Spleen (tissue), 11 donors: ENCODE measurements around the gene DMAC2L. TPM values are rescaled to one million over a fixed set of nuclear protein-coding genes. Genes with fewer than 3 reads are reported as not detected.

Source experiments
- DNase-seq: peaks from one replicate; pipeline ENCODE4 v3.0.0-alpha.2; 2020
- H3K27ac ChIP-seq, 8 donors: fragments of 200-600 bp; sonication (generic) in 7 of 8; 1 replicate in 4 of 8; 2 replicates in 4 of 8; pipeline versions ENCODE4 v1.5.0 to v1.8.0; 2016 to 2021; ENCODE audit warnings: inconsistent platforms in 4 of 8, mild to moderate bottlenecking in 4 of 8, moderate library complexity in 1 of 8
- H3K27me3 ChIP-seq, 7 donors: fragments of 200-600 bp; sonication (generic) in 6 of 7; replicated peaks in 1 of 7; 1 replicate in 4 of 7; 2 replicates in 3 of 7; pipeline versions ENCODE4 v1.5.0 to v1.8.0; 2016 to 2021; ENCODE audit warnings: inconsistent platforms in 3 of 7, mild to moderate bottlenecking in 1 of 7
- H3K36me3 ChIP-seq, 6 donors: fragments of 200-600 bp; sonication (generic) in 5 of 6; 1 replicate in 4 of 6; 2 replicates in 2 of 6; pipeline versions ENCODE4 v1.5.0 to v1.8.0; 2016 to 2021; ENCODE audit warnings: inconsistent platforms in 2 of 6
- H3K4me1 ChIP-seq, 6 donors: fragments of 200-600 bp; sonication (generic) in 5 of 6; 1 replicate in 3 of 6; 2 replicates in 3 of 6; pipeline versions ENCODE4 v1.5.0 to v1.8.0; 2016 to 2021; ENCODE audit warnings: inconsistent platforms in 3 of 6
- H3K4me3 ChIP-seq, 8 donors: fragments of 200-600 bp; sonication (generic) in 7 of 8; 1 replicate in 4 of 8; 2 replicates in 4 of 8; pipeline versions ENCODE4 v1.5.0 to v1.8.0; 2016 to 2021; ENCODE audit warnings: inconsistent platforms in 4 of 8, mild to moderate bottlenecking in 4 of 8, moderate library complexity in 2 of 8
- H3K9me3 ChIP-seq, 8 donors: fragments of 200-600 bp; sonication (generic) in 7 of 8; 1 replicate in 4 of 8; 2 replicates in 4 of 8; pipeline versions ENCODE4 v1.5.0 to v1.8.0; 2016 to 2021; ENCODE audit warnings: inconsistent platforms in 4 of 8
- CTCF ChIP-seq, 11 experiments: fragments of 200-600 bp in 7 of 11; fragments of 450-650 bp in 4 of 11; sonication (generic) in 4 of 11; IDR thresholded peaks in 8 of 11; conservative IDR thresholded peaks in 3 of 11; 1 replicate in 7 of 11; 2 replicates in 4 of 11; pipeline versions ENCODE4 v1.4.0 to v1.8.0; 2016 to 2021; ENCODE audit warnings: antibody characterized with exemption in 11 of 11, inconsistent platforms in 4 of 11, mild to moderate bottlenecking in 1 of 11
- POLR2A ChIP-seq, 3 donors: fragments of 450-650 bp; IDR thresholded peaks; one replicate each; pipeline ENCODE4 v1.5.1; 2017; ENCODE audit warnings: antibody characterized with exemption in 3 of 3, mild to moderate bottlenecking in 1 of 3
- POLR2AphosphoS5 ChIP-seq, 3 donors: sonication (generic); formaldehyde crosslinking; IDR thresholded peaks; one replicate each; pipeline ENCODE4 v1.5.1; 2017; ENCODE audit warnings: antibody characterized with exemption in 3 of 3
- WGBS, 5 donors: extraction: QIAGEN DNeasy Blood & Tissue Kit in 3 of 5; methylation state at CpG; one replicate each; pipeline versions ENCODE4 v1.1.5 to v1.1.7; 2013 to 2018; 5-methylcytosine and 5-hydroxymethylcytosine counted together
- intact Hi-C: fragments of 100-400 bp; cut with DNase I; formaldehyde crosslinking; loops from one replicate; pipeline ENCODE4 v1.15.0; 2023; ENCODE audit warnings: low total_unique reads
- polyA plus RNA-seq, 3 donors: library from polyadenylated mRNA; stranded (reverse); fragments of 200-250 nt; gene quantifications; one replicate each; pipeline ENCODE4 v1.2.1, GENCODE V29; 2013
- total RNA-seq, 7 donors: library from RNA; depleted of rRNA in 3 of 7; stranded (reverse); fragments of >200 nt in 3 of 7; fragmentation: NEBNext Ultra II Directional in 4 of 7; extraction: Animal tissue kit (Norgen Biotek cat#: 25700) in 4 of 7; gene quantifications; one replicate each; pipeline versions ENCODE4 v1.1.0 to v1.2.1, GENCODE V29; 2016 to 2021
- donor health status: healthy with polysubstance abuse.
- donor health status: DM: no; HTN: no; CAD: no; lungs with moderate emphysema.
- donor health status: DM: no; HTN: no; CAD: no.
- donor health status: Bipolar disorder and iron deficiency.
- donor health status: healthy.
- donor health status: DM: no; HTN: no; CAD: no.
- donor health status: DM: yes; HTN: yes; CAD: no.

DMAC2L gene
- total and polyA plus RNA-seq, 10 donors, result 10.0 to 24.7 (median 18.5) TPM

DNA sequence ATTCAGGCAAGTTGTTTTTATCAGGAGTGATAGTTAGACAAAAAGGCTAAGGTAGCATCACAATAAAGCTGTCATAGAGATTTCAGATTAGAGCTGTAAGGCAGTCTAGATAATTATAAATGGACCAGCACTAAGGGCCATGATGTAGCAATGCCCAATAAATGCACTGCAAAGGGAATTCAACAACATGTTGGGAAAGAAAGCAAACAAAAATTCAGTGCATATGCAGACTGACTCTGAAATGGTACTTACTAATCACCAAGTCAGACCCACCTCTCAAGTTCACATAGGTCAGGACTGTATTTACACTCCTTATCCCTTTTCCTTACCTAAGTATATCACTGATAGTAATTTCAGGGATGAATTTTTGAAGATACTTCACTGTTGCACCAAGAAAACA lies 47.1 kb upstream of the DMAC2L start:
- H3K36me3 ChIP-seq, result peaks cover 0 to 9% (median 0%) of the 10 kb centered on the region in 6 donors
- TF ChIP-seq POLR2A (IDR thresholded peaks at IDR 0.05) (no peak), CTCF (IDR thresholded peaks at IDR 0.05 in 8 of 11, conservative IDR thresholded peaks at IDR 0.05 in 3 of 11) (no peak), POLR2AphosphoS5 (IDR thresholded peaks at IDR 0.05) (no peak)
- H3K27ac ChIP-seq, result no peak overlapping the region
- H3K9me3 ChIP-seq, result no peaks in the 10 kb centered on the region
- no peaks in the 10 kb centered on the region for H3K4me1 ChIP-seq
- no peaks in the 10 kb centered on the region for H3K27me3 ChIP-seq
- intact Hi-C loops, result no loop called here
- no peak overlapping the region for H3K4me3 ChIP-seq
- DNase-seq, result no peak

- no peak for TF ChIP-seq POLR2A (IDR thresholded peaks at IDR 0.05)
- no peak for TF ChIP-seq POLR2AphosphoS5 (IDR thresholded peaks at IDR 0.05)
- no peak for TF ChIP-seq CTCF (IDR thresholded peaks at IDR 0.05 in 8 of 11, conservative IDR thresholded peaks at IDR 0.05 in 3 of 11)
- Histone ChIP-seq H3K36me3 (peaks cover 0 to 9% (median 0%) of the 10 kb centered on the region in 6 donors), H3K4me1 (no peaks in the 10 kb centered on the region), H3K9me3 (no peaks in the 10 kb centered on the region), H3K4me3 (no peak overlapping the region), H3K27ac (no peak overlapping the region), H3K27me3 (no peaks in the 10 kb centered on the region)
- 89 to 93% (median 90%) methylated on average over 6 of the region's 6 CpGs for WGBS, 5 donors
- no peak for DNase-seq
- intact Hi-C loops, result no loop called here
These were observed 41.2 kb upstream of the DMAC2L start for GRCh38 chr14:50270932-50271331.

GRCh38 chr14:50272498-50272897 lies 39.6 kb upstream of the DMAC2L start:
- H3K4me3 ChIP-seq, result no peak overlapping the region
- no peaks in the 10 kb centered on the region for H3K9me3 ChIP-seq
- TF ChIP-seq POLR2A (IDR thresholded peaks at IDR 0.05) (no peak), CTCF (IDR thresholded peaks at IDR 0.05 in 8 of 11, conservative IDR thresholded peaks at IDR 0.05 in 3 of 11) (no peak), POLR2AphosphoS5 (IDR thresholded peaks at IDR 0.05) (no peak)
- no peak for DNase-seq
- 94 to 100% (median 100%) methylated on average over 1 of the region's 1 CpG for WGBS, 5 donors
- H3K27me3 ChIP-seq, result no peaks in the 10 kb centered on the region
- intact Hi-C loops, result no loop called here
- H3K36me3 ChIP-seq, result peaks cover 0 to 14% (median 0%) of the 10 kb centered on the region in 6 donors
- H3K27ac ChIP-seq, result no peak overlapping the region
- no peaks in the 10 kb centered on the region for H3K4me1 ChIP-seq

GRCh38 chr14:50285861-50286260 lies 26.3 kb upstream of the DMAC2L start:
- H3K27ac ChIP-seq, result no peak overlapping the region
- H3K36me3 ChIP-seq, result peaks cover 0 to 5% (median 0%) of the 10 kb centered on the region in 6 donors
- H3K4me3 ChIP-seq, result no peak overlapping the region
- H3K4me1 ChIP-seq, result no peaks in the 10 kb centered on the region
- no peak for TF ChIP-seq POLR2A (IDR thresholded peaks at IDR 0.05)
- no peak for TF ChIP-seq POLR2AphosphoS5 (IDR thresholded peaks at IDR 0.05)
- TF ChIP-seq CTCF (IDR thresholded peaks at IDR 0.05 in 8 of 11, conservative IDR thresholded peaks at IDR 0.05 in 3 of 11), result no peak
- intact Hi-C loops, result no loop called here
- no peaks in the 10 kb centered on the region for H3K9me3 ChIP-seq
- no peak for DNase-seq
- H3K27me3 ChIP-seq, result no peaks in the 10 kb centered on the region
